Upper lobe of left lung (tissue), 4 donors: Measurements from ENCODE around the gene POLR3E.

ENCODE experiments used
- EP300 ChIP-seq, 4 donors: sonication (generic); formaldehyde crosslinking; IDR thresholded peaks; one replicate each; pipeline ENCODE4 v1.5.1; 2017; ENCODE audit warnings: antibody characterized with exemption in 4 of 4, control low read depth in 2 of 4
- POLR2A ChIP-seq, 4 donors: fragments of 450-650 bp; IDR thresholded peaks; one replicate each; pipeline ENCODE4 v1.5.1; 2016 to 2017; ENCODE audit warnings: antibody characterized with exemption in 4 of 4, mild to moderate bottlenecking in 2 of 4
- POLR2AphosphoS5 ChIP-seq, 2 donors: sonication (generic); formaldehyde crosslinking; IDR thresholded peaks; one replicate each; pipeline ENCODE4 v1.5.1; 2017; ENCODE audit warnings: antibody characterized with exemption in 2 of 2
- TF ChIP-seq, protein P1 (sequence below), 6 experiments: fragments of 450-650 bp in 4 of 6; fragments of 200-600 bp in 2 of 6; sonication (generic) in 2 of 6; IDR thresholded peaks; one replicate each; pipeline ENCODE4 v1.5.1; 2016 to 2019; ENCODE audit warnings: antibody characterized with exemption in 6 of 6

DNA sequence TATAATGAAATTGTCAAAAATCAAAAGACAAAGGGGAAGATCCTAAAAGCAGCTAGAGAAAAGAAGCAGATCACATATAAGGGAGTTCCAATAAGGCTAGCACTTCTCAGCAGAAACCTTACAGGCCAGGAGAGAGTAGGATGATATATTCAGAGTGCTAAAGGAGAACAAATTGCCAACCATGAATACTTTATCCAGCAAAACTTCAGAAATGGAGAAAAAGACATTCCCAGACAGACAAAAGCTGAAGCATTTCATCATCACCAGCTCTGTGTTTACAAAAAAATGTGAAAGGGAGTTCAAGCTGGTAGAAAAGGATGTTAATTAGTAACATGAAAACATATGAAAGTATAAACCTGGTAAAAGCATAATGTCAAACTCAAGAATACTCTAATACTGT is 39.8 kb downstream of the POLR3E start:
- no peak for TF ChIP-seq POLR2A (IDR thresholded peaks at IDR 0.05)
- TF ChIP-seq, protein P1, sequence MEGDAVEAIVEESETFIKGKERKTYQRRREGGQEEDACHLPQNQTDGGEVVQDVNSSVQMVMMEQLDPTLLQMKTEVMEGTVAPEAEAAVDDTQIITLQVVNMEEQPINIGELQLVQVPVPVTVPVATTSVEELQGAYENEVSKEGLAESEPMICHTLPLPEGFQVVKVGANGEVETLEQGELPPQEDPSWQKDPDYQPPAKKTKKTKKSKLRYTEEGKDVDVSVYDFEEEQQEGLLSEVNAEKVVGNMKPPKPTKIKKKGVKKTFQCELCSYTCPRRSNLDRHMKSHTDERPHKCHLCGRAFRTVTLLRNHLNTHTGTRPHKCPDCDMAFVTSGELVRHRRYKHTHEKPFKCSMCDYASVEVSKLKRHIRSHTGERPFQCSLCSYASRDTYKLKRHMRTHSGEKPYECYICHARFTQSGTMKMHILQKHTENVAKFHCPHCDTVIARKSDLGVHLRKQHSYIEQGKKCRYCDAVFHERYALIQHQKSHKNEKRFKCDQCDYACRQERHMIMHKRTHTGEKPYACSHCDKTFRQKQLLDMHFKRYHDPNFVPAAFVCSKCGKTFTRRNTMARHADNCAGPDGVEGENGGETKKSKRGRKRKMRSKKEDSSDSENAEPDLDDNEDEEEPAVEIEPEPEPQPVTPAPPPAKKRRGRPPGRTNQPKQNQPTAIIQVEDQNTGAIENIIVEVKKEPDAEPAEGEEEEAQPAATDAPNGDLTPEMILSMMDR (IDR thresholded peaks at IDR 0.05): no peak
- TF ChIP-seq EP300 (IDR thresholded peaks at IDR 0.05): no peak
- TF ChIP-seq POLR2AphosphoS5 (IDR thresholded peaks at IDR 0.05): no peak
